GM19351 (cell line): Measurements from ENCODE around the gene CCBE1.

ENCODE experiments used
- ATAC-seq: cut with Tn5 transposase; IDR thresholded peaks from one replicate; pipeline ENCODE4 v1.9.1; 2021; ENCODE audit warnings: mild to moderate bottlenecking, moderate library complexity; ENCODE audit not compliant: unreplicated experiment

The CCBE1 gene

DNA sequence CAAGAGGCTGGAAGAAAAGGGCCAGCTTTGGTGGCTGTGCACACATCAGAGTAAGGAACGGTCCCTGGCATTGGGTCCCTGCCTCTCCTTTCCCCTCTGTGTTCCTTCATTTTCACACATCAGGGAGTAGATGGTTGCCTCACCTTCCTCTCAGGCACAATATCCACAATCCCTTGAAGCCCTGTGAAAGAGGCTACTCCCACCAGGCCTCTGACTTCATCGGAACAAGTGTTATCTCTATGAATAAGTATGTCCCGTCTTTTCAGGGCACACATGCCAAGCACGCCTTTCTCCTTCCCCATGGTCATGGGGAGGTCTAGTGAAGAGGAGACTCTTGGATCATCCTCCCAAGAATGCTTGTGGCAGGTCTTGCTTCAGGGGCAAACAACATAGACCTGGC is 277.0 kb downstream of the CCBE1 start:
- ATAC-seq, result no peak

GRCh38 chr18:59419386-59419785 is 277.8 kb downstream of the CCBE1 start:
- ATAC-seq, result no peak

DNA sequence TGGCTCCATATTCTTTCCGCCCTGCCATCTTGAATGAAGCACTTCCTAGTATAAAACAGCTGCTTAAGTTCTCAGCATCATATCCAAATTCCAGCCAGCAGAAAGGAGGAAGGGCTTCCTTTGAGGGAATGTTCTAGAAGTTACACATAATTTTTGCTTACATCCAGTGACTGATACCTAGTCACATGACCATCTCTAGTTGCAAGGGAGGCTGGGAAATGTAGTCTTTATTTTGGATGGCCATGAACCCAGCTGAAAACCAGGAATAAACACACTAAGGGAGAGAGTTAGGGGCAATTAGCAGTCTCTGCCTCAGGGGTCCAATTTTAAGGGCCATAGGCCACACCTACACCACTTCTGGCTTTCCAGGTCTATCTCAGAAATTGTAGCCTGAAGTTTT is 280.4 kb downstream of the CCBE1 start:
- no peak for ATAC-seq

DNA sequence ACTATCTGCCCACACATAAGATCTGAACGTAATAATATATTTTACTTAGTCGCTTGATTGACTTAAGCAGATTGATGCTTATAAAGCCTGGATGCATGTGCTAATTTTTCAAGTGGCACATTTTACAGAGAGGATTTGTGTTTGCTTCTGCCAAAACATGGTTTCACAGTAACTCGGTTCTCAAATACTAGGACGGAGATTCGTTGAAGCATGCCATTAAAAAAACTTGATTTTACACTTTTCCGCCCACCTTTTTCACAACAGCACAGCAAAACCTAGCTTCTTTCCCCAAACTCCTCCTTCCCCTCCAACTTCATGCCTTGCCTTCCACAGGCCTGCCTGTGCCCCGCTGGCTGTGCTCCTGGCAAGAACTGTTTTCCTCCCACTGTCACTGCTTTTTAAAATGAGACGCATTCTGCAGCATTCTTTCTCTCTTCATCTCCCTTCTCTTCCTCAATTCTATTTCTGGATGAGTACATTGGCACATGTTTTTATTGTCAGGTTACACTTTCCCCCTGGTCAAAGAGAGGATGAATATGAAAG is 283.0 kb downstream of the CCBE1 start:
- no peak for ATAC-seq

GRCh38 chr18:59402432-59403090 is 294.7 kb downstream of the CCBE1 start:
- peak; percentile 98 for ATAC-seq

DNA sequence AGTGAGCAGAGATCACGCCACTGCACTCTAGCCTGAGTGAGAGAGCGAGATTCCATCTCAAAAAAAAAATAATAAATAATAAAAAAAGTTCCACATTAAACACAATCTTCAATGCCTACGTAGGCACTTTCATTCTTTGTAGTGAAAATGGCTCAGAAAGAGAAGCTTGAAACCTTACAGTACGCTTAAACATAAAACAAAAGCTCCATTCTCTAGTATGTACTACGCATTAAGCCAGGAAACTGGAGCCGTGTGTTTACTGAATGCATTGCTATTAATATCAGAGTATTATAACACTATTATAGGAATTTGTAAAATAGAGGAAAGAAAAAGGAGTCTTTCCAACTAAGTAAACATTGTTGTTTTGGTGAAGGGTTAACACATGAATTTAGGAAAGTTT is 296.8 kb downstream of the CCBE1 start:
- ATAC-seq, result no peak

DNA sequence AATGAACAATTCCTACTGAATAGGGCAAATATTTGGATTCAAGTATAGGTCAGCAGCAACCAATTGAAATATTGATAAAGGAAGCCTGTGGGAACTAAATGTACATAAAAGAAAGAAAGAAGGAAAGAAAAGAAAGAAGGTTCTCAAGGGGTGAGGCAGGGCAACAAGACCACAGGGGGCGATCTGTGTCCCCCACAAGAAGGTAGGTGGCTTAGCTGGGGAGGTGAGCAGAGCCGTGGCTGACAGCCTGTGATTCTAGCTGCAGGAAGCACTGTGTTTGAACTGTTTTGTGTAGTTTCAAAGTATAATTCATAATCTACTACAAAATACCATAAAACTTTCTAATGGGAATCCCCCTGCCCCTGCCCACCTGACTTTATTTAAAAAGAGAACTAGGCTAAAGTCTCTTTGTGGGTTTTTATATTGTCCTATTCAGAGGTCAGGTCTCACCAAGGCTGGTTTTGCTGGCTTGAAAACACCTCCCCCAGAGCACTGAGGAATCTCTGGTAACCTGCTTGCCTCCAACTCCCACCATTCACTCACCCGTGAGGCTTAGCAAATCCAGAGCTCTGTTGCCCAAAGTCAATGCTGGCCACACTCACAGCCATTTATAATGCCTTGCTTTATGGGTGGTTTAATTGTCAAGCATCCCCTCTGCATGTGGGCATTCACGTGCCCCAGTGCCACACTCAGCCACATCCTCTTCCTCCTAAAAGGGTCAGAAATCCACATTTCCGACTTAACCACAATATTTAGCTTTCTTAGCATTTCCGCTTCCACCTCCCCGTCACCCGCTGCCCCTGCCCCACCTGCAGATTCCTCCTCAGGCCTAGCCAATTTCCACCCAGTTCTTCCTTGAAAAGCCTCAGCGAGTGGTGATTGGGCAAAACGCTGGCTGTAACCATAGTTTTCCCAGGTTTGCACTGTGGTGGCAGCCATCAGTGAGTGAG is 301.7 kb downstream of the CCBE1 start:
- ATAC-seq, result no peak

GRCh38 chr18:59393381-59393780 is 303.8 kb downstream of the CCBE1 start:
- no peak for ATAC-seq

DNA sequence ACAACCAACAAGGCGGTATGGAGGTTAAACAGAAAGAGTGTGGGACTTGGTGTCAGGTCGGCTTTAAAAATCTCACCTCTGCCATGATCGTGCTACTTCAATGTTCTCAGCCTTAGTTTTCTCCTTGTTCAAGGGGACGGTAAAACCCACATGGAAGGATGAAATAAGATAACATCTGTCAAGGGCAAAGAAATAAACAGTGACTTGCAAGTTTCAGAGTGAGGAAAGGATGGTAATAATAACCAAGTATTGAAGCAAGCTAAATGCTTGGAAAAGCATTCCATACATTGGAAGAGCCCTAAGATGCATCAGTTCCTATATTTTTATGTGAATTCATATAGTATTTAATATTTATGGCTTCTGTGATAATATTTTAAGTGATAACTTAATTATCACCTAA is 308.4 kb downstream of the CCBE1 start:
- ATAC-seq, result no peak

DNA sequence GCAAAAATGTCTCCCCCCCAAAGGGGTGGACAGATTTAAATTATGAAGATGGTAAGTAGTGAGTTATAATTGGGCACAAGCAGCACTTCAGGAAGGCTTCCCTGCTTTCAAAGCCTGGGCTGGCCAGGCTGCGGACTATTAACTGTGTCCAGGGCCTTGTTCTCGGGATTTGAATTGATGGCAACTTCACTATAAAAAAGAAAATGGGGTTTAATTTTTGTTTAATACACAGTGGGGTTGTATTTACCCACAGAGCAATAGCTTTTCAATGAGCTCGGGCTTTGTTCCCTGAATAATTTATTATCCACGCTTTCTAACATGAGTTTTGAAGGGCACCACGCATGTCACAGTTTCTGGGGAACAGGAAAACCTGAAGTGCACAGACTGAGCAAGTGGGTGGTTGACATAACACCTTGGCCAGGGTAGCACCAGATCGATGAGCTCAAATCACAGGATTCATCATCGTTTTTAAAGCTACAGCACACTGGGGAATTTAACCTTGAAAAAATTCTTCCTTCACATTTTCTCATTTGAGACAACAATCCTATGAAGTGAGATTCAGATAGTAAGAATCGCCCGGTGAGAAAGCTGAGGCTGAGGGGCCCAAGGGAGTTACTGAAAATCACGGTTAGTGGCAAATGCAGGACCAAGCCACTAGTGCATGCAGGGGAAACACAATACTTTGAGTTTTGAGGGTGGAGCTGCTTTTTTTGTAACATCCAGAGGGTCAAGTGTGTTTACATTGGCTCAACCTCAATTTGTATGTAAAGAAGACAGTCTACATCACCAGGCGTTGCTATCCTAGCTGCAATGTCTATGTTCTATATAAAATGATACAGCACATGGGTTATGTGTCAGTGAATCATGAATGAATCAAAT is 309.3 kb downstream of the CCBE1 start:
- no peak for ATAC-seq

- no peak for ATAC-seq
Observed at GRCh38 chr18:59386909-59387686, 310.1 kb downstream of the CCBE1 start.

GRCh38 chr18:59385191-59385590 is 312.0 kb downstream of the CCBE1 start:
- ATAC-seq, result no peak

DNA sequence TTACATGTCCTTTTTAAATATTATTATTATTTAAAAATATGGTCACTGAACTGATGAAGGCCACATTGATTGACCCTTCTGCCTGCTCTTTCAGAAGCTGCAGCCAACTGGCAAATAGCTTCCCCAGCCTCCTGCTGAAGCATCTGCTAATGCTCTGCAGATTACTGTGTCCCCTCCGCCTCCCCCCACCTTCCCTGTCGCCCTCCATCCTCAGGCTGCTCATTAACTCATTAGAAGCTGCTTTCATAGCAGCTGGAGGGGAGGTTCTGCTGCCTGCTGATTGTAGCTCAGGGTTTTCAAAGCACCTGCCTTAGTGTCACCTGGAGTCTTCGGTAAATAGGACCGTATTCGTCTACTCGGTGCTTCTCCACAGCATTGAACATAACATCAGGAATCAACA is 313.4 kb downstream of the CCBE1 start:
- no peak for ATAC-seq

GRCh38 chr18:59382383-59382782 is 314.8 kb downstream of the CCBE1 start:
- no peak for ATAC-seq

DNA sequence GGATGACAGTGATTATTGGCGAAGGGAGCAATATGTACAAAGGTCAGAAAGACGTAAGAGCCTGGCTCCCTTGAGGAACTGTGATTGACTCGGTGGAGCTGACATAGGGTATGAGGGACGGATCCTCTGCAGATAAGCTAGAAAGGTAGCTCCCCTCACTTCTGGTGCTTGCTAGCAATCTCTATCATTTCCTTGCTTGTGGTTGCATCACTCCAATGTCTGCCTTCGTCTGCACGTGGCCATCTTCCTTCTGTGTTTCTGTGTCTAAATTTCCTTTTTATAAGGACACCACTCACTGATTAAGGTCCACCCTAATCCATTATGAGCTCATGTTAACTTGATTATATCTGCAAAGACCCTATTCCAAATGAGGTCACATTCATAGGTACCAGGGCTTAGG is 315.3 kb downstream of the CCBE1 start:
- no peak for ATAC-seq
